Vagina (tissue), 2 donors: ENCODE measurements around the gene CHRNA7.

Experiments used
- CTCF ChIP-seq, 3 experiments: fragments of 450-650 bp in 2 of 3; fragments of 200-600 bp in 1 of 3; sonication (generic) in 1 of 3; IDR thresholded peaks; one replicate each; pipeline ENCODE4 v1.5.1; 2017 to 2019; ENCODE audit warnings: antibody characterized with exemption in 3 of 3, mild to moderate bottlenecking in 2 of 3, moderate library complexity in 2 of 3
- POLR2A ChIP-seq, 2 donors: fragments of 450-650 bp; IDR thresholded peaks; one replicate each; pipeline ENCODE4 v1.6.1; 2017; ENCODE audit warnings: antibody characterized with exemption in 2 of 2, mild to moderate bottlenecking in 2 of 2, moderate library complexity in 2 of 2

GRCh38 chr15:32108661-32109060 is 78.3 kb downstream of the CHRNA7 start:
- TF ChIP-seq POLR2A (IDR thresholded peaks at IDR 0.05), result no peak
- TF ChIP-seq CTCF (IDR thresholded peaks at IDR 0.05), result no peak
